ENCODE measurements around the gene TAF6. TPM values are rescaled to one million over a fixed set of nuclear protein-coding genes. Genes with fewer than 3 reads are reported as not detected.

TAF6 gene
- total and polyA plus RNA-seq, 2 of the 4 experiments (the other 2 are of a cell fraction), result 11.3 to 55.3 TPM

GRCh38 chr7:100132697-100133151 is 13.6 kb upstream of the TAF6 start:
- BruUV-seq (replicated peaks), result no TSS peak
- dilution Hi-C loops (cut with HindIII; ENCODE audit: low sequenced_read_pairs, unreplicated experiment) (no loop called here), intact Hi-C loops (cut with micrococcal nuclease) (loop anchor here (1.0 to 5.0 kb wide), 4 partner anchors 78 to 274 kb away; no protein-coding TSS in a partner anchor), in situ Hi-C loops (cut with MboI; ENCODE audit: low sequenced_read_pairs) (loop anchor here (10.0 kb wide), 1 partner anchor 212 kb away; no protein-coding TSS in a partner anchor)
- H2AK9ac ChIP-seq (replicated peaks; ENCODE audit: low read depth, low read length, poor library complexity), result no peak overlapping the region
- peak overlapping the region; percentile 76 for H2AFZ ChIP-seq (replicated peaks; ENCODE audit: low read length, poor library complexity)
- H3K4me2 ChIP-seq (ENCODE audit: low read depth, low read length), result no peak overlapping the region
- peaks cover 2% of the 10 kb centered on the region; the same call in 1 of the 2 replicates for H3K27me3 ChIP-seq (ENCODE audit: control insufficient read depth, insufficient read depth, low read length)
- no peak overlapping the region for H3K23ac ChIP-seq (ENCODE audit: low read depth, low read length)
- no peak overlapping the region for H2AK5ac ChIP-seq (ENCODE audit: low read depth, low read length)
- no peak overlapping the region for H2BK5ac ChIP-seq (ENCODE audit: low read depth, low read length, poor library complexity, severe bottlenecking)
- H3K4me3 ChIP-seq (ENCODE audit: insufficient read depth, low read depth, low read length), result no peak overlapping the region
- no peaks in the 10 kb centered on the region for H3K9me3 ChIP-seq (ENCODE audit: control insufficient read depth, insufficient read depth, low read length)
- 0% methylated on average over 1 of the region's 3 CpGs; no CpG with 5 or more reads in 1 of the 2 experiments for WGBS, 2 experiments (ENCODE audit: extremely low coverage in 2 of 2, insufficient read length in 1 of 2)
- H3K18ac ChIP-seq (ENCODE audit: low read depth, low read length), result no peak overlapping the region
- no peak overlapping the region for H2BK20ac ChIP-seq (ENCODE audit: low read depth, low read length)
- TF ChIP-seq NFE2L2 (IDR thresholded peaks at IDR 0.05; ENCODE audit: low read depth, low read length) (no peak), ELK1 (IDR thresholded peaks at IDR 0.05; ENCODE audit: borderline replicate concordance, low read depth, low read length) (no peak), SMC3 (IDR thresholded peaks at IDR 0.05; ENCODE audit: low read depth, low read length) (peak; percentile 93), CTCF (conservative IDR thresholded peaks at IDR 0.05; ENCODE audit: low read depth, low read length) (peak; percentile 94), RAD21 (IDR thresholded peaks at IDR 0.05; ENCODE audit: low read length) (peak; percentile 96)
- peak; percentile 66 for DNase-seq
- H2BK15ac ChIP-seq (ENCODE audit: low read depth, low read length), result no peak overlapping the region
- no peak overlapping the region for H2BK120ac ChIP-seq (ENCODE audit: low read depth, low read length)
- H3K79me1 ChIP-seq (ENCODE audit: low read depth in 1 of 2, low read length in 2 of 2), result peaks cover 7 to 12% of the 10 kb centered on the region in 2 experiments; a peak in 3 of 4 replicates
- H3K14ac ChIP-seq (replicated peaks; ENCODE audit: low read depth, low read length), result no peak overlapping the region
- no peak overlapping the region for H3K56ac ChIP-seq (ENCODE audit: extremely low read depth, insufficient read depth, low read length)
- H3K27ac ChIP-seq (ENCODE audit: insufficient read depth, low read length), result no peak overlapping the region
- H3K9me1 ChIP-seq (ENCODE audit: insufficient read depth, low read length), result no peaks in the 10 kb centered on the region
- peak; percentile 77 for ATAC-seq (ENCODE audit: low read depth)
- H3K4ac ChIP-seq (ENCODE audit: low read depth, low read length), result no peak overlapping the region
- H4K5ac ChIP-seq (ENCODE audit: low read depth, low read length), result no peak overlapping the region
- no peak overlapping the region for H4K91ac ChIP-seq (ENCODE audit: insufficient read depth, low read depth, low read length)
- H3K4me1 ChIP-seq (ENCODE audit: control insufficient read depth, insufficient read depth, low read length), result peaks cover 2% of the 10 kb centered on the region; the same call in 1 of the 2 replicates
- H4K20me1 ChIP-seq (ENCODE audit: insufficient read depth, low read length), result no peaks in the 10 kb centered on the region
- ChIA-PET POLR2A (ENCODE audit: unreplicated experiment) (no interaction called here), CTCF (interaction anchor here (0.8 to 0.9 kb wide), 4 partner anchors 11 to 86 kb away, joined by 3 read pairs; partner anchors contain the start of gene LAMTOR4)
- H4K8ac ChIP-seq (ENCODE audit: low read depth in 2 of 2, low read length in 2 of 2), result no peak overlapping the region
- H3K9ac ChIP-seq (ENCODE audit: low read depth, low read length), result no peak overlapping the region
- H3K36me3 ChIP-seq (ENCODE audit: control insufficient read depth, insufficient read depth, low read length), result no peaks in the 10 kb centered on the region
